Measurements from ENCODE around the gene ARFGEF3. TPM values are rescaled to one million over a fixed set of nuclear protein-coding genes. Genes with fewer than 3 reads are reported as not detected.

The ARFGEF3 gene
- total and polyA plus RNA-seq, 7 donors = 1.5 to 5.2 (median 3.5) TPM

GRCh38 chr6:138263963-138264362 lies 102.2 kb downstream of the ARFGEF3 start:
- H3K27ac ChIP-seq = no peak overlapping the region
- 85 to 87% methylated on average over 4 of the region's 4 CpGs for WGBS, 2 donors
- no peaks in the 10 kb centered on the region for H3K27me3 ChIP-seq
- no peaks in the 10 kb centered on the region for H3K4me1 ChIP-seq
- no peak overlapping the region for H3K4me3 ChIP-seq
- no peaks in the 10 kb centered on the region for H3K36me3 ChIP-seq
- no peak for DNase-seq
- H3K9me3 ChIP-seq = no peaks in the 10 kb centered on the region
- intact Hi-C loops (cut with DNase I) = no loop called here
- no peak for TF ChIP-seq EP300 (IDR thresholded peaks at IDR 0.05)
- no peak for TF ChIP-seq POLR2A (IDR thresholded peaks at IDR 0.05)
- TF ChIP-seq POLR2AphosphoS5 (IDR thresholded peaks at IDR 0.05) = no peak
- no peak for TF ChIP-seq CTCF (IDR thresholded peaks at IDR 0.05)

- H3K36me3 ChIP-seq = no peaks in the 10 kb centered on the region
- DNase-seq = no peak
- H3K4me3 ChIP-seq = no peak overlapping the region
- no peaks in the 10 kb centered on the region for H3K9me3 ChIP-seq
- TF ChIP-seq POLR2AphosphoS5 (IDR thresholded peaks at IDR 0.05) (no peak), CTCF (IDR thresholded peaks at IDR 0.05) (no peak), POLR2A (IDR thresholded peaks at IDR 0.05) (no peak), EP300 (IDR thresholded peaks at IDR 0.05) (no peak)
- intact Hi-C loops (cut with DNase I) = no loop called here
- H3K27ac ChIP-seq = no peak overlapping the region
- H3K27me3 ChIP-seq = no peaks in the 10 kb centered on the region
- no peaks in the 10 kb centered on the region for H3K4me1 ChIP-seq
These were observed 102.7 kb downstream of the ARFGEF3 start for GRCh38 chr6:138264372-138264880.

- Histone ChIP-seq H3K27ac (no peak overlapping the region), H3K4me3 (no peak overlapping the region), H3K27me3 (no peaks in the 10 kb centered on the region), H3K4me1 (no peaks in the 10 kb centered on the region), H3K36me3 (no peaks in the 10 kb centered on the region), H3K9me3 (no peaks in the 10 kb centered on the region)
- 85 to 89% methylated on average over 3 of the region's 3 CpGs for WGBS, 2 donors
- intact Hi-C loops (cut with DNase I) = no loop called here
- no peak for DNase-seq
- TF ChIP-seq POLR2AphosphoS5 (IDR thresholded peaks at IDR 0.05) (no peak), CTCF (IDR thresholded peaks at IDR 0.05) (no peak), POLR2A (IDR thresholded peaks at IDR 0.05) (no peak), EP300 (IDR thresholded peaks at IDR 0.05) (no peak)
These were observed 104.4 kb downstream of the ARFGEF3 start for GRCh38 chr6:138266095-138266494.

- intact Hi-C loops (cut with DNase I) = no loop called here
- H3K9me3 ChIP-seq = no peaks in the 10 kb centered on the region
- no peak overlapping the region for H3K4me3 ChIP-seq
- 22 to 67% methylated on average over 11 of the region's 11 CpGs for WGBS, 2 donors
- no peaks in the 10 kb centered on the region for H3K36me3 ChIP-seq
- no peak overlapping the region for H3K27ac ChIP-seq
- no peaks in the 10 kb centered on the region for H3K4me1 ChIP-seq
- TF ChIP-seq POLR2AphosphoS5 (IDR thresholded peaks at IDR 0.05) (no peak), CTCF (IDR thresholded peaks at IDR 0.05) (no peak), POLR2A (IDR thresholded peaks at IDR 0.05) (no peak), EP300 (IDR thresholded peaks at IDR 0.05) (no peak)
- DNase-seq = no peak
- no peaks in the 10 kb centered on the region for H3K27me3 ChIP-seq
These were observed 106.5 kb downstream of the ARFGEF3 start for GRCh38 chr6:138267971-138268895.
